GM19455 (cell line): ENCODE data around the gene VKORC1L1.
"Not testable (repeated sequence)": the region's sequence is repeated elsewhere in the genome, so short reads cannot be mapped to it uniquely, and the experiment has no call there.

Experiments used
- ATAC-seq: cut with Tn5 transposase; IDR thresholded peaks from one replicate; pipeline ENCODE4 v1.9.1; 2021; ENCODE audit not compliant: unreplicated experiment

VKORC1L1 gene

DNA sequence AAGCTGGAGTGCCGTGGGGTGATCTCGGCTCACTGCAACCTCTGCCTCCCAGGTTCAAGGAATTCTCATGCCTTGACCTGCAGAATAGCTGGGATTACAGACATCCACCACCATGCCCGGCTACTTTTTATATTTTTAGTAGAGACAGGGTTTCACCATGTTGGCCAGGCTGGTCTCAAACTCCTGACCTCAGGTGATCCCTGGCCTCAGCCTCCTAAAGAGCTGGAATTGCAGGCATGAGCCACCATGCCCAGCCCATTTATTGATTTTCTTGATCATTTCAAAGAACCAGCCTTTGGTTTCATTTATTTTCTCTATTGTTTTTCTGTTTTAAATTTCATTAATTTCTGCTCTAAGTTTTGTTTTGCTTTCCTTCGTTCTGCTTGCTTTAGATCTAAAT is 58.8 kb downstream of the VKORC1L1 start:
- no peak for ATAC-seq

- no peak for ATAC-seq
These were observed 64.4 kb downstream of the VKORC1L1 start for GRCh38 chr7:65937296-65937695.

- ATAC-seq: no peak
These were observed 65.5 kb downstream of the VKORC1L1 start for GRCh38 chr7:65938336-65938895.

DNA sequence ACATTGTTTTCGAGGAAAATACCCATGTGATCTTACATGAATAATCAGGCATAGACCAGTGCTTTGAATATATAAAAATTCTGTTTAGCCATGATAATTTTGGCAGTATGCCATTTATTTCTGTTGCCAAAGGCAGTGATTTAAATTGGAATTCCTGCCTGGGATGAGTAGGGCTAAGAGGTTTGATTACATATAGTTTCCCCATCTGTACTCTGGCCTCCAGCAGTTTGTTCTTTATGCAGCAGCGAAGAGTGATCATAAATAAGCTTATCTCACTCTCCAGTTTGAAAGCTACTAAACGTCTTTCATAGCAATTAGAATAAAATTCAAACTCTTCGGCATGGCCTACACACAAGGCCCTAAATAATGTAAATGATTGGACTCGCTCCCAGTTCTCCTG is 72.9 kb downstream of the VKORC1L1 start:
- ATAC-seq: not testable (repeated sequence)

- ATAC-seq: no peak
These were observed 74.0 kb downstream of the VKORC1L1 start for GRCh38 chr7:65946904-65947303.

DNA sequence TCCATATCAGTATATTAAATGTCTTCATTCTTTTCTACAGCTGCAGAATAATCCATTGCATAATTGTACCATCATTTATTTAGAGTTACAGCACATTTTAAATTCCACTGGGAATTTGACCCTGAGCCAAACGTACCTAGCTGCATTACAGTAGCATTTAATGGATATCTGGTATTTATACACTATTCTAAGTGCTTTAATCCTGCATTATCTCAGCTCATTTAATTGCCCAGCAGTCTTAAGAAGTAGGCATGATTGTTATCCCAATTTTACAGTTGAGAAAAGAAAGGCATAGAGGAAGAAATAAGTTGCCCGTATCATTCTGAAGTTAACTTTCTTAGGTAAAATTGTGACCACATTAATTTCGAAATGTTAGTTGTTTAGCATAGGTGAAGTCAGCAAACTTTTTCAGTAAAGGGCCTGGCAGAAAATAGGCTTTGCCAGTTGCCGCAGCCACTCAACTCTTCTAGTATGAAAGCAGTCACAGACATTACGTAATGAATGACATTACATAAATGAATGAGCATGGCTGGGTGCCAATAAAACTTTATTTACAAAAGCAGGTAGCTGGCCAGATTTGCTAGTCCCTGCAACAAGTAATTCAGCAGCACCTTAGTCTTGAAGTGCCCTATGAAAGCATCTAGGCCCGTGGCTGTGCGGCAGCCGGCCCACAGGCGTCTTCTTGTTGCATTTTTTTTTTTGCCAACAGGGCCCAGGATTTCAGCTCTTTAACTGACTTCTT is 79.1 kb downstream of the VKORC1L1 start:
- ATAC-seq: no peak

DNA sequence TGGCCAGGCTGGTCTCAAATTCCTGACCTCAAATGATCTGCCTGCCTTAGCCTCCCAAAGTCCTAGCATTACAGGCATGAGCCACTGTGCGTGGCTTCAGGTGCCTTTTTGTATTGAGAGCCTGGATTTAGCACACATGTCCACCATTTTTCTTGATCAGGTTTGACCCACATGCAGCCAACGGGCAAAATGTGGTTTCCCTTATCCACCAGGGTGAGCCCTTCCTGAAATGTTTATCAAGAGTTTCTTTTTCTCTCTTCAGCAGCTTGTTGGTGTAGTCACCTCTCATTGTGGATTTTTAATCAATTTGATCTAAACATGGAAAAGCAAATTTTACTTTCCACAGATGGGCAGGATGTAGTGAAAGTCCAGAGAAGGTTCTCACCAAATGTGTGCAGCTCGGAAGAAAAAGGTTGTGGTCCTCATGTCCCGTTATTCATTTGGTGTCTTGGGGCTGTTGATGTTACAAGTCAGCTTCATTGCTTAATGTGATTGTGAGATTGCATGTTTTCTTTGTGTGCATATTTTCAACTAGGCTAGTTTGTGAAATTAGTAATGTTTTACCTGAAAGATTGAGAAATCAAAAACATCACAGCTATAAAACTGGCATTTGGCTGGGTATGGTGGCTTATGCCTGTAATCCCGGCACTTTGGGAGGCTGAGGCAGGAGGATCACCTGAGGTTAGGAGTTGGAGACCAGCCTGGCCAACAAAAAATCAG is 80.3 kb downstream of the VKORC1L1 start:
- no peak for ATAC-seq

DNA sequence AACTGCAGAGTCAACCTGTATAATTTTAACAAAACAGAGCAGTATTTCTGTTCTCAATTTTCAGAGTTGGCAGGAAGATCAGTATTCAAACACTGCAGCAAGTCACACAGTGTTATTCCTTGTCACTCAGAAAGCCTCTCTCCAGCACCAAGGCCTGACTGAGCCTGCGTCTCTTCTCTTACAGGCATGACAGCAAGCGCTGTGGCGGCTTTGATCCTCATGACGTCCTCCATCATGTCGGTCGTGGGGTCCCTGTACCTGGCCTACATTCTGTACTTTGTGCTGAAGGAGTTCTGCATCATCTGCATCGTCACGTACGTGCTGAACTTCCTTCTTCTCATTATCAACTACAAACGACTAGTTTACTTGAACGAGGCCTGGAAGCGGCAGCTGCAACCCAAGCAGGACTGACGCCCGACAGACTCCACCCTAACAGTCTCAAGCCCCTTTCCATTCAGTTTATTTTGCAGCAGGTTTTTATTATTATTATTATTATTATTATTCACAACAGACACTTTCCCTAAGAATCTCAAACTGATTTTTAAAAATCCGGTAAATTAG is 81.1 kb downstream of the VKORC1L1 start:
- ATAC-seq: no peak

- no peak for ATAC-seq
These were observed 82.8 kb downstream of the VKORC1L1 start for GRCh38 chr7:65955718-65956117.

GRCh38 chr7:65960351-65961074 is 87.6 kb downstream of the VKORC1L1 start:
- ATAC-seq: no peak

- no peak for ATAC-seq
These were observed 89.2 kb downstream of the VKORC1L1 start for GRCh38 chr7:65962033-65962432.

GRCh38 chr7:65964671-65965070 is 91.8 kb downstream of the VKORC1L1 start:
- not testable (repeated sequence) for ATAC-seq

GRCh38 chr7:65966146-65966545 is 93.3 kb downstream of the VKORC1L1 start:
- no peak for ATAC-seq

DNA sequence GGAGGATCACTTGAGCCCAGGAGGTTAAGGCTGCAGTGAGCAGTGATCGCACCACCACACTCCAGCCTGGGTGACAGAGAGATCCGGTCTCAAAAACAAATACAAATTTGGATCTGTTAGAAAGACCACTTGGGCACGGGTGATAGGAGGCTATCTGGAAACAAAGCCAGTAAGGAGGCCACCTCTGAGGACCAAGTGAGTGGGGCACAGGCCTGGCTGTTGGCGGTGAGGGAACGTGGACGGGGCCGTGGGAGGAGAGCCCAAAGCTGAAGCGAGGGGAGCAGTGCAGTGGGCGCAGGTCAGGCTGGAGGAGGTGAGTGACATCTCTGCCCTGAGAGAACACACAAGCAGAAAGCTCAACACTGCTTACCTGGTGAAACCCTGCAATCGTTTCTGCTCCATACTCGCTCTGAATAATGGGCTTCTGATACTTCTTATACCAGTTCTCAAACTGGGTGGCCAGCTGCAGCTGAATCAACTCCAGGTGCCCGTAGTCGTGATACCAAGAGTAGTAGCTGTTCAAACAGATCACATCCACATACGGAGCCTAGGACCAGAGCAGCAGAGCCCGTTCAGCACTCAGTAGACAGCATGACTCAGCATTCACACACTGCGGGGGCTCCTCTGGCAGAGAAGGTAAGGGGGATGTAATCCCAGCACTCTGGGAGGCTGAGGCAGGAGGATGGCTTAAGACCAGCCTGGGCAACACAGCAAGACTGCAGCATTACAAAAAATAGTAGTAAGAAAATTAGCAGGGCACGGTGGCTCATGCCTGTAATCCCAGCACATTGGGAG is 94.7 kb downstream of the VKORC1L1 start:
- ATAC-seq: no peak

GRCh38 chr7:65968256-65969185 is 95.6 kb downstream of the VKORC1L1 start:
- ATAC-seq: no peak

GRCh38 chr7:65971021-65971420 is 98.1 kb downstream of the VKORC1L1 start:
- no peak for ATAC-seq

DNA sequence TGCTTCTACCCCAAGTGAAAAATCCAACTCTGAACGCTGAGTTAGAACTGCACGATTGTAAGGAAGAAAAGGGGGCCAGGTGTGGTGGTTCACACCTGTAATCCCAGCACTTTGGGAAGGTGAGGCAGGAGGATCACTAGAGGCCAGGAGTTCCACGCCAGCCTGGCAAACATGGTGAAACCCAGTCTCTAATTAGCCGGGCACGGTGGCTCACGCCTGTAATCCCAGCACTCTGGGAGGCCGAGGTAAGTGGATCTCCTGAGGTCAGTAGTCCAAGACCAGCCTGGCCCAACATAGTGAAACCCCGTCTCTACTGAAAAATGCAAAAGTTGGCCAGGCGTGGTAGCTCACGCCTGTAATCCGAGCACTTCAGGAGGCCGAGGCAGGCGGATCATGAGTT is 100.1 kb downstream of the VKORC1L1 start:
- no peak for ATAC-seq

GRCh38 chr7:65974191-65974801 is 101.4 kb downstream of the VKORC1L1 start:
- no peak for ATAC-seq

GRCh38 chr7:65974876-65975275 is 102.0 kb downstream of the VKORC1L1 start:
- ATAC-seq: no peak
